ENCODE data around the gene MUC4.
A peak's percentile ranks its signal among the peaks of the same experiment; 100 is the strongest.

The MUC4 gene

GRCh38 chr3:195701042-195701915 is 110.5 kb downstream of the MUC4 start:
- Histone ChIP-seq H3K27me3 (replicated peaks) (peaks cover 6% of the 10 kb centered on the region), H3K36me3 (replicated peaks) (no peaks in the 10 kb centered on the region), H3K27ac (no peak overlapping the region), H3K4me3 (ENCODE audit: low read depth, low read length) (no peak overlapping the region)
- in situ Hi-C loops (cut with HindIII; ENCODE audit: low pct_ligation_motif_present, low sequenced_read_pairs), result no loop called here
- no peak for DNase-seq
- no peak for TF ChIP-seq CTCF (IDR thresholded peaks at IDR 0.05; ENCODE audit: low read depth, low read length, missing control alignments)

DNA sequence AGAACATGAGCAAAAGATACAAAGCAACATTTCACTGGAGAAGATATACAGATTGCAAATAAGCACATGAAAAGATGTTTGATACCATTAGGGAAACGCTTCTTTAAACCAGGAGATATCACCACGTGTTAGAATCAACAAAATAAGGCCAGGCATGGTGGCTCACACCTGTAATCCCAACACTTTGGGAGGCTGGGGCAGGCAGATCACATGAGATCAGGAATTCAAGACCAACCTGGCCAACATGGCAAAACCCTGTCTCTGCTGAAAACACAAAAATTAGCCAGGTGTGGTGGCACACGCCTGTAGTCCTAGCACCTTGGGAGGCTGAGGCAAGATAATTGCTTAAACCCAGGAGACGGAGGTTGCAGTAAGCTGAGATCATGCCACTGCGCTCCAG is 111.4 kb downstream of the MUC4 start:
- Histone ChIP-seq H3K36me3 (replicated peaks) (no peaks in the 10 kb centered on the region), H3K27me3 (replicated peaks) (peaks cover 3% of the 10 kb centered on the region), H3K4me3 (ENCODE audit: low read depth, low read length) (no peak overlapping the region), H3K27ac (no peak overlapping the region)
- in situ Hi-C loops (cut with HindIII; ENCODE audit: low pct_ligation_motif_present, low sequenced_read_pairs), result no loop called here
- no peak for TF ChIP-seq CTCF (IDR thresholded peaks at IDR 0.05; ENCODE audit: low read depth, low read length, missing control alignments)
- no peak for DNase-seq

GRCh38 chr3:195699860-195700259 is 111.9 kb downstream of the MUC4 start:
- Histone ChIP-seq H3K4me3 (ENCODE audit: low read depth, low read length) (no peak overlapping the region), H3K36me3 (replicated peaks) (no peaks in the 10 kb centered on the region), H3K27ac (no peak overlapping the region), H3K27me3 (replicated peaks) (no peaks in the 10 kb centered on the region)
- in situ Hi-C loops (cut with HindIII; ENCODE audit: low pct_ligation_motif_present, low sequenced_read_pairs), result no loop called here
- TF ChIP-seq CTCF (IDR thresholded peaks at IDR 0.05; ENCODE audit: low read depth, low read length, missing control alignments), result no peak
- no peak for DNase-seq

DNA sequence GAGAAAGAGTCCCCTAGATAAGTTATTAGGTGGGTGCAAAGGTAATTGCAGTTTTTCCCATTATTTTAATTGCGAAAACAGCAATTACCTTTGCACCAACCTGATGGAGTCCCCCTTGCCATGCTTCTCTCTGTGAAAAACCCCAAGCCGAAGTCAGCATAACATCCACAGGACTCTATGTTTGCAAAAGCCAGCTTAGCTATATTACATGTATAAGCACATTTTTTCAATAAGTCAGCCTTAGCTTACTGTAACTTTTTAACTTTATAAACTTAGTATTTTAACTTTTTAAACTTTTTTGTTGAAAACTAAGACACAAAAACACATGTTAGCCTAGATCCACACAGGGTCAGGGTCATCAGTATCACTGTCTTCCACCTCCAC is 112.3 kb downstream of the MUC4 start:
- no peak overlapping the region for H3K27ac ChIP-seq
- no peak overlapping the region for H3K4me3 ChIP-seq (ENCODE audit: low read depth, low read length)
- in situ Hi-C loops (cut with HindIII; ENCODE audit: low pct_ligation_motif_present, low sequenced_read_pairs), result no loop called here
- H3K36me3 ChIP-seq (replicated peaks), result no peaks in the 10 kb centered on the region
- no peak for TF ChIP-seq CTCF (IDR thresholded peaks at IDR 0.05; ENCODE audit: low read depth, low read length, missing control alignments)
- H3K27me3 ChIP-seq (replicated peaks), result no peaks in the 10 kb centered on the region
- DNase-seq, result no peak

GRCh38 chr3:195698647-195699387 is 112.9 kb downstream of the MUC4 start:
- no peaks in the 10 kb centered on the region for H3K27me3 ChIP-seq (replicated peaks)
- in situ Hi-C loops (cut with HindIII; ENCODE audit: low pct_ligation_motif_present, low sequenced_read_pairs), result no loop called here
- TF ChIP-seq CTCF (IDR thresholded peaks at IDR 0.05; ENCODE audit: low read depth, low read length, missing control alignments), result no peak
- peaks cover 5% of the 10 kb centered on the region for H3K36me3 ChIP-seq (replicated peaks)
- no peak overlapping the region for H3K4me3 ChIP-seq (ENCODE audit: low read depth, low read length)
- no peak for DNase-seq
- peak overlapping the region; percentile 42 for H3K27ac ChIP-seq
